HG02678 (cell line): ENCODE measurements around the gene MAGEE2.
"Not testable (repeated sequence)": the region's sequence is repeated elsewhere in the genome, so short reads cannot be mapped to it uniquely, and the experiment has no call there.

Experiments used
- ATAC-seq: cut with Tn5 transposase; IDR thresholded peaks from one replicate; pipeline ENCODE4 v1.9.1; 2021; ENCODE audit warnings: mild to moderate bottlenecking, moderate library complexity; ENCODE audit not compliant: unreplicated experiment

Gene MAGEE2

GRCh38 chrX:75784680-75785491 is at the start of gene MAGEE2:
MAGEE2 (minus strand) TSS chrX:75785254; CDS start chrX:75785051, 203 bp downstream.
- no peak for ATAC-seq

GRCh38 chrX:75786290-75786689 is 1.2 kb upstream of the MAGEE2 start:
- ATAC-seq, result no peak

GRCh38 chrX:75781611-75782010 is 3.4 kb downstream of the MAGEE2 start:
- no peak for ATAC-seq

GRCh38 chrX:75768063-75768462 is 17.0 kb downstream of the MAGEE2 start:
- not testable (repeated sequence) for ATAC-seq

GRCh38 chrX:75748431-75748830 is 36.6 kb downstream of the MAGEE2 start:
- no peak for ATAC-seq

GRCh38 chrX:75746891-75747639 is 38.0 kb downstream of the MAGEE2 start:
- peak; percentile 92 for ATAC-seq
